Measurements from ENCODE around the gene SH3TC1.

Gene SH3TC1

DNA sequence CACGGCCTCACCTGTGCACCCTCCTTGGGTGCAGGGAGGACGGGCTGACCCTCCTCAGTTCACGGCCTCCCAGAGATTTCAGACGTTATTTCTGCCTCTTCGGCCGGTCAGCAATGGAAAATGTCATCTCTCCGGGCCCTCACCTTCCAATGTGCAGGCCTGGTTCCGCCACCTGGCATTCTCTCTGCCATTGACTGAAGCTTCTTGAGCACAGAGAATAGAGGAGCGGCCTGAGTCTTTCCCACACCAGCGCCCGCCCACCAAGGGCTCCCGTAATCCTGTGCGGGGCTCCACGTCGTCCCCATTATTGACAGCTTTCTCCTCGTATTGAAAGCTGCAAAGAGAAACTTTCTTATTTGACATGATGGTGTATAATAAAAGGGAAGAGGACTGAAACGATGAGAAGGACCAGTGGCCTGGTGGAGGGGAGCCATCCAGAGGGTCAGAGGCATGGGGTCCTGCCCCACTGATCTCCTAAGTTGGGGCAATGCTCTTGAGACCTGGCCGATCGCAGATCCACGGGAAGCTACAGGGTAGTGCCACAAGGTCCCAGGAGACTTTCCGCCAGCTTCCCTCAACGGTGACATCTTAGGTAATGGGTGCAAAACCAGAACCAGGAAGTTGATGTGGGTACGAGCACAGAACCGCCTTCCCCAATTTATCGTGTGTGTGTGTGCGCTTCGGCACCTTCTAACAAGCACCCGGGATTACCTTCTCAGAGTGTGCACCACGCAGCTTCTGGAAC is 91.0 kb downstream of the SH3TC1 start:
- no peak for DNase-seq (ENCODE audit: low read depth)

DNA sequence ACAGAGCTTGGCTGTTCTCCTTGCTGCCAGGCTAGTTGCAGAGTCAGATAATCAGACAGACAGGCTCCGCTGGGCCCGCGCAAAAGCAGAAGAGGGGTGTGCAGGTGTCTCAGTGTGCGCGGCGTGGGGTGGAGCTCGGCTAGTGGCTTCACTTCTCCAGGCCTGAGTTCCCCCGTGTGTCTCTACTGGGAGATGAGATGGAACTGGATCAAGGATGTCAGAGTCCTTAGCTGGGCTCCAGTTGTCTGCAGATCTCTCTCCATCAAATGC is 91.5 kb downstream of the SH3TC1 start:
- no peak for DNase-seq (ENCODE audit: low read depth)
